Prostate gland (tissue), 2 donors: ENCODE data around the gene BLOC1S1. TPM values are rescaled to one million over a fixed set of nuclear protein-coding genes. Genes with fewer than 3 reads are reported as not detected.

Experiments
- DNase-seq: peaks from one replicate; pipeline ENCODE4 v3.0.0-alpha.2; 2019; ENCODE audit warnings: low spot score
- H3K27ac ChIP-seq, 2 donors: fragments of 200-600 bp; sonication (generic); 2 replicates each; pipeline ENCODE4 v1.5.1; 2017 to 2019
- H3K27me3 ChIP-seq: fragments of 200-600 bp; sonication (generic); replicated peaks from 2 replicates; pipeline ENCODE4 v1.5.1; 2019; ENCODE audit not compliant: insufficient read depth
- H3K36me3 ChIP-seq, 2 donors: fragments of 200-600 bp; sonication (generic); 1 replicate in 1 of 2; 2 replicates in 1 of 2; pipeline versions ENCODE4 v1.5.1 to v1.8.1; 2017 to 2019
- H3K4me1 ChIP-seq: fragments of 200-600 bp; sonication (generic); replicated peaks from 2 replicates; pipeline ENCODE4 v1.5.1; 2019
- H3K4me3 ChIP-seq, 2 donors: fragments of 200-600 bp; sonication (generic); 2 replicates each; pipeline ENCODE4 v1.5.1; 2017 to 2019
- H3K9me3 ChIP-seq: fragments of 200-600 bp; sonication (generic); 2 replicates; pipeline ENCODE4 v1.5.1; 2017
- POLR2A ChIP-seq: fragments of 450-650 bp; IDR thresholded peaks from one replicate; pipeline ENCODE4 v1.6.1; 2016; ENCODE audit warnings: antibody characterized with exemption, mild to moderate bottlenecking
- POLR2AphosphoS5 ChIP-seq: sonication (generic); formaldehyde crosslinking; IDR thresholded peaks from one replicate; pipeline ENCODE4 v1.6.1; 2017; ENCODE audit warnings: antibody characterized with exemption
- WGBS: methylation state at CpG from one replicate; pipeline ENCODE4 v1.1.5; 2018; 5-methylcytosine and 5-hydroxymethylcytosine counted together
- intact Hi-C: fragments of 100-400 bp; cut with DNase I; formaldehyde crosslinking; loops from one replicate; pipeline ENCODE4 v1.14.2; 2022
- total RNA-seq, 2 donors: library from RNA; depleted of rRNA; stranded (reverse); fragments of >200 nt; gene quantifications; one replicate each; pipeline ENCODE4 v1.1.0, GENCODE V29; 2016
- TF ChIP-seq, protein P1 (sequence below), 4 experiments: fragments of 200-600 bp in 2 of 4; fragments of 450-650 bp in 2 of 4; sonication (generic) in 2 of 4; IDR thresholded peaks; 1 replicate in 3 of 4; 2 replicates in 1 of 4; pipeline ENCODE4 v1.5.1; 2016 to 2019; ENCODE audit warnings: antibody characterized with exemption in 4 of 4, mild to moderate bottlenecking in 2 of 4, moderate library complexity in 2 of 4

BLOC1S1 gene
- total RNA-seq, 2 donors from 2014 or later: 151 to 240 TPM

DNA sequence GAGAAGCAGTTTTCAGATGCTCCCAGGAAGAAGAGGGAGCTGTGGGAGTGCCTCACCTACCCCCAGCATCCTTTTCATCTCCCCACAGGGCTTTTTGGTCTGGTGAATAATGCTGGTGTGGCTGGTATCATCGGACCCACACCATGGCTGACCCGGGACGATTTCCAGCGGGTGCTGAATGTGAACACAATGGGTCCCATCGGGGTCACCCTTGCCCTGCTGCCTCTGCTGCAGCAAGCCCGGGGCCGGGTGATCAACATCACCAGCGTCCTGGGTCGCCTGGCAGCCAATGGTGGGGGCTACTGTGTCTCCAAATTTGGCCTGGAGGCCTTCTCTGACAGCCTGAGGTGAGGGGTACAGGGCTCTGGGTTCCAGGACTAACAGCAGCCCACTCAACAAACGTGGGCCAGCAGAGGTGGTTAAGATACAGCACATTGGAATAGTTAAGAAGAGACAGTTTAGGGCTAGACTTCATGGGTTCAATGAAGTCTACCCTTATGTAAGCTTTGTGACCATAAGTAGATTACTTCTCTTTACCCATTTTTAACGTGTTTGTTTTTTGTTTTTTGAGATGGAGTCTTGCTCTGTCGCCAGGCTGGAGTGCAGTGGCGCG is 5.9 kb downstream of the BLOC1S1 start:
- Histone ChIP-seq H3K4me3 (no peak overlapping the region), H3K9me3 (no peaks in the 10 kb centered on the region), H3K27ac (peak overlapping the region; percentile 37 to 44), H3K36me3 (no peaks in the 10 kb centered on the region), H3K4me1 (peaks cover 9% of the 10 kb centered on the region), H3K27me3 (no peaks in the 10 kb centered on the region)
- DNase-seq: no peak
- intact Hi-C loops: loop anchor here (1.0 kb wide), 1 partner anchor 41 kb away; no protein-coding TSS in a partner anchor
- TF ChIP-seq POLR2A (no peak), POLR2AphosphoS5 (no peak)
- TF ChIP-seq, protein P1, sequence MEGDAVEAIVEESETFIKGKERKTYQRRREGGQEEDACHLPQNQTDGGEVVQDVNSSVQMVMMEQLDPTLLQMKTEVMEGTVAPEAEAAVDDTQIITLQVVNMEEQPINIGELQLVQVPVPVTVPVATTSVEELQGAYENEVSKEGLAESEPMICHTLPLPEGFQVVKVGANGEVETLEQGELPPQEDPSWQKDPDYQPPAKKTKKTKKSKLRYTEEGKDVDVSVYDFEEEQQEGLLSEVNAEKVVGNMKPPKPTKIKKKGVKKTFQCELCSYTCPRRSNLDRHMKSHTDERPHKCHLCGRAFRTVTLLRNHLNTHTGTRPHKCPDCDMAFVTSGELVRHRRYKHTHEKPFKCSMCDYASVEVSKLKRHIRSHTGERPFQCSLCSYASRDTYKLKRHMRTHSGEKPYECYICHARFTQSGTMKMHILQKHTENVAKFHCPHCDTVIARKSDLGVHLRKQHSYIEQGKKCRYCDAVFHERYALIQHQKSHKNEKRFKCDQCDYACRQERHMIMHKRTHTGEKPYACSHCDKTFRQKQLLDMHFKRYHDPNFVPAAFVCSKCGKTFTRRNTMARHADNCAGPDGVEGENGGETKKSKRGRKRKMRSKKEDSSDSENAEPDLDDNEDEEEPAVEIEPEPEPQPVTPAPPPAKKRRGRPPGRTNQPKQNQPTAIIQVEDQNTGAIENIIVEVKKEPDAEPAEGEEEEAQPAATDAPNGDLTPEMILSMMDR (IDR thresholded peaks at IDR 0.05): no peak
- 68% methylated on average over 14 of the region's 14 CpGs for WGBS

DNA sequence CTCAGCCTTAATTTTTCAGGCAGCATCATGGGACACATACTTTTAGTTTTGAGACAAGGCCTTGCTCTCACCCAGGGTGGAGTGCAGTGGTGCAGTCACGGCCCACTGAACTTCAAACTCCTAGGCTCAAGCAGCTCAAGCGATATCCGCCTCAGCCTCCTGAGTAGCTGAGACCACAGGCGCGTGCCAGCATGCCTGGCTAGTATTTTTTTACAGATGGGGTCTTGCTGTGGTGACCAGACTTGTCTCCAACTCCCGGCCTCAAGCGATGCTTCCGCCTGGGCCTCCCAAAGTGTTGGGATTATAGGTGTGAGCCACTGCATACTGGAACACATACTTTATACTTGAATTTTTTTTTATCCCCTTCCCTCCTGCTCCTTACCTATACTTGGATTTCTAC is 7.1 kb downstream of the BLOC1S1 start:
- Histone ChIP-seq H3K36me3 (no peaks in the 10 kb centered on the region), H3K4me1 (peaks cover 9% of the 10 kb centered on the region)

GRCh38 chr12:55723516-55724225 is 7.8 kb downstream of the BLOC1S1 start:
- no peaks in the 10 kb centered on the region for H3K9me3 ChIP-seq
- H3K36me3 ChIP-seq: no peaks in the 10 kb centered on the region
- no peak for DNase-seq
- TF ChIP-seq, protein P1 (IDR thresholded peaks at IDR 0.05): no peak
- TF ChIP-seq POLR2AphosphoS5 (no peak), POLR2A (no peak)
- peaks cover 9% of the 10 kb centered on the region for H3K4me1 ChIP-seq
- H3K27me3 ChIP-seq: no peaks in the 10 kb centered on the region
- 43% methylated on average over 10 of the region's 10 CpGs for WGBS
- no peak overlapping the region for H3K27ac ChIP-seq
- intact Hi-C loops: no loop called here
- no peak overlapping the region for H3K4me3 ChIP-seq

More for the DNA sequence above, 7.1 kb downstream of the BLOC1S1 start:
- Histone ChIP-seq H3K4me3 (no peak overlapping the region), H3K27me3 (no peaks in the 10 kb centered on the region), H3K27ac (no peak overlapping the region), H3K9me3 (no peaks in the 10 kb centered on the region)
- 71% methylated on average over 8 of the region's 8 CpGs for WGBS
- TF ChIP-seq, protein P1 (IDR thresholded peaks at IDR 0.05): no peak
- intact Hi-C loops: no loop called here
- DNase-seq: no peak

DNA sequence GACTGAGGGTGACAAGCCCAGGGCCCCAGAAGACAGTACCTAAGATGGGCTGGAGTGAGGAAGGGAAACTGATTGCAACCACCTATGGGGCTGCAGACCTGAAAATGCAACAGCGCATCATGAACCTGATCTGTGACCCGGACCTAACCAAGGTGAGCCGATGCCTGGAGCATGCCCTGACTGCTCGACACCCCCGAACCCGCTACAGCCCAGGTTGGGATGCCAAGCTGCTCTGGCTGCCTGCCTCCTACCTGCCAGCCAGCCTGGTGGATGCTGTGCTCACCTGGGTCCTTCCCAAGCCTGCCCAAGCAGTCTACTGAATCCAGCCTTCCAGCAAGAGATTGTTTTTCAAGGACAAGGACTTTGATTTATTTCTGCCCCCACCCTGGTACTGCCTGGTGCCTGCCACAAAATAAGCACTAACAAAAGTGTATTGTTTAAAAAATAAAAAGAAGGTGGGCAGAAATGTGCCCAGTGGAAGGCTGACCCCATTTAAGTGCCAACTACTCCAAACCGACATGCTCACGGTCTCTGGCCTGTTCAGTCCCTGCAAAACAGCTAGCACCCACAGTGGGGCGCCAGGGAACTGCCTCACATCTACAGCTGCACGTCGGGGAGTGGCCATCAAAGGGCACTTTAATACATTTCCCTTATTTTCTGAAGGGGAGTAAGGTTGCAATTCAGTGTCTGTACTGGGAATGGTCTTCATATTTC is 8.5 kb downstream of the BLOC1S1 start:
- intact Hi-C loops: no loop called here
- peak; percentile 51 for DNase-seq

More for the DNA sequence above, 8.5 kb downstream of the BLOC1S1 start:
- peaks cover 9% of the 10 kb centered on the region for H3K4me1 ChIP-seq
- TF ChIP-seq POLR2A: no peak
- TF ChIP-seq POLR2AphosphoS5: peak; percentile 7
- TF ChIP-seq, protein P1 (IDR thresholded peaks at IDR 0.05): peak in 2 of 4 experiments; percentile 50 to 61
- no peaks in the 10 kb centered on the region for H3K36me3 ChIP-seq
- H3K4me3 ChIP-seq: no peak overlapping the region
- WGBS: 46% methylated on average over 11 of the region's 11 CpGs
- H3K27ac ChIP-seq: no peak overlapping the region
- H3K9me3 ChIP-seq: no peaks in the 10 kb centered on the region
- no peaks in the 10 kb centered on the region for H3K27me3 ChIP-seq
